Stimulated activated CD4-positive, alpha-beta T cell treated with anti-CD3 and anti-CD28 coated beads, Interleukin-1b, Interleukin-23, amount 100 ng/mL, for 48 hours (primary cell): ENCODE results near the gene PKN3.

ENCODE experiments used
- DNase-seq: peaks from one replicate; pipeline ENCODE4 v3.0.0-alpha.2; 2020

The PKN3 gene

GRCh38 chr9:128718475-128718874 is 16.2 kb downstream of the PKN3 start:
- no peak for DNase-seq

- DNase-seq = no peak
Measured at GRCh38 chr9:128719919-128720605, 17.8 kb downstream of the PKN3 start.

- DNase-seq = no peak
Measured at GRCh38 chr9:128720841-128721486, 18.7 kb downstream of the PKN3 start.

- DNase-seq = no peak
Measured at GRCh38 chr9:128721487-128722010, 19.2 kb downstream of the PKN3 start.

- DNase-seq = no peak
Measured at GRCh38 chr9:128722380-128723351, 20.4 kb downstream of the PKN3 start.

- DNase-seq = no peak
Measured at GRCh38 chr9:128723352-128723865, 21.1 kb downstream of the PKN3 start.

- peak; percentile 100 for DNase-seq
Measured at GRCh38 chr9:128723866-128724743, 21.8 kb downstream of the PKN3 start, which contains the start of gene ZDHHC12. Gene ZDHHC12 (minus strand): TSS chr9:128724127. CDS start chr9:128724093, 34 bp downstream.

- DNase-seq = peak; percentile 55
Measured at GRCh38 chr9:128724744-128725211, 22.5 kb downstream of the PKN3 start.

GRCh38 chr9:128727640-128728248 is 25.4 kb downstream of the PKN3 start:
- DNase-seq = no peak

GRCh38 chr9:128728298-128728697 is 26.0 kb downstream of the PKN3 start:
- DNase-seq = no peak

- DNase-seq = no peak
Measured at GRCh38 chr9:128729302-128729701, 27.0 kb downstream of the PKN3 start.

- no peak for DNase-seq
Measured at GRCh38 chr9:128729766-128730517, 27.6 kb downstream of the PKN3 start.

- no peak for DNase-seq
Measured at GRCh38 chr9:128731093-128731492, 28.8 kb downstream of the PKN3 start.

- no peak for DNase-seq
Measured at GRCh38 chr9:128731691-128732090, 29.4 kb downstream of the PKN3 start.

- no peak for DNase-seq
Measured at GRCh38 chr9:128732576-128732975, 30.3 kb downstream of the PKN3 start.

GRCh38 chr9:128733256-128733655 is 31.0 kb downstream of the PKN3 start:
- no peak for DNase-seq

GRCh38 chr9:128735373-128735772 is 33.1 kb downstream of the PKN3 start:
- DNase-seq = no peak

GRCh38 chr9:128742401-128742800 is 40.1 kb downstream of the PKN3 start:
- no peak for DNase-seq

- no peak for DNase-seq
Measured at GRCh38 chr9:128743421-128743820, 41.1 kb downstream of the PKN3 start.

GRCh38 chr9:128747241-128747640 is 44.9 kb downstream of the PKN3 start:
- DNase-seq = no peak
